Panc1 (cell line): ENCODE measurements around the gene WWOX.

ENCODE experiments used
- CTCF ChIP-seq: fragments of 450-650 bp; IDR thresholded peaks from 2 replicates; pipeline ENCODE4 v1.5.1; 2017; ENCODE audit warnings: mild to moderate bottlenecking
- POLR2AphosphoS5 ChIP-seq: IDR thresholded peaks from 2 replicates; pipeline ENCODE4 v1.6.1; 2012; ENCODE audit warnings: mild to moderate bottlenecking, low read depth, low read length, moderate library complexity
- REST ChIP-seq, 2 experiments: IDR thresholded peaks; 2 replicates each; pipeline ENCODE4 v1.6.1; 2011 to 2012; ENCODE audit warnings: low read depth in 2 of 2, control low read depth in 1 of 2, low read length in 1 of 2, mild to moderate bottlenecking in 1 of 2, moderate library complexity in 1 of 2; ENCODE audit not compliant: insufficient read depth in 1 of 2
- SIN3A ChIP-seq: IDR thresholded peaks from 2 replicates; pipeline ENCODE4 v1.6.1; 2012; ENCODE audit warnings: low read depth, mild to moderate bottlenecking, low read length, moderate library complexity, borderline replicate concordance; ENCODE audit not compliant: insufficient read depth
- TCF7L2 ChIP-seq: IDR thresholded peaks from 2 replicates; pipeline ENCODE4 v1.6.1; 2011; ENCODE audit warnings: mild to moderate bottlenecking, low read depth, low read length, inconsistent platforms

DNA sequence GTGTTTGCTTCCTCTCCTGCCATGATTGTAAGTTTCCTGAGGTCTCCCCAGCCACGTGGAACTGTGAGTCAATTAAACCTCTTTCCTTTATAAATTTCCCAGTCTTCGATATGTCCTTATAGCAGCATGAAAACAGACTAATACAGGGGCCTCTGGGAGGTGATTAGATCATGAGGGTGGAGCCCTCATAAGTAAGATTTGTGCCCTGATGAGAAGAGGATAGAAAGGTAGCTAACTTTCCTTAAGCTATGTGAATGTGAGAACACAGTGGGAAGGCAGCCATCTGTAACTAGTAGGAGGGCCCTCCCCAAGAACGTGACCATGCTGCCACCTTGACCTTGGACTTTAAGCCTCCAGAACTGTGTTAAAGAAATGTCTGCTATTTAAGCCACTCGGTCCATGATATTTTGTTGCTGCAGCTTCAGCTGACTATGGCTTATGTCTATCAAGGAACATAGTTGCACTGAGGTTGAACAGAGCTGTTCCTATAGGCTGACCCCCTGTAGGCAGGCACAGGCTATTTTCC, 30.7 kb downstream of the WWOX start:
- TF ChIP-seq CTCF = no peak
- no peak for TF ChIP-seq POLR2AphosphoS5
- no peak for TF ChIP-seq REST (IDR thresholded peaks at IDR 0.05; ENCODE audit: insufficient read depth in 1 of 2, low read depth in 2 of 2, low read length in 1 of 2)
- no peak for TF ChIP-seq SIN3A
- TF ChIP-seq TCF7L2 = no peak
